Fibroblast of lung (primary cell): Measurements from ENCODE around the gene PRKAG3. TPM values are rescaled to one million over a fixed set of nuclear protein-coding genes. Genes with fewer than 3 reads are reported as not detected.
A peak's percentile ranks its signal among the peaks of the same experiment; 100 is the strongest.

ENCODE experiments used
- DNase-seq, 2 donors: peaks; one replicate each; pipeline versions ENCODE4 v3.0.0 to v3.0.0-alpha.2; 2010; ENCODE audit warnings: low read depth in 2 of 2
- H2AFZ ChIP-seq: 2 replicates; pipeline ENCODE4 v1.5.1; 2012; ENCODE audit warnings: low read length, control low read depth, inconsistent platforms
- H3K27ac ChIP-seq: 2 replicates; pipeline ENCODE4 v1.5.1; 2011; ENCODE audit warnings: low read length, control low read depth; ENCODE audit not compliant: insufficient read depth
- H3K27me3 ChIP-seq: 2 replicates; pipeline ENCODE4 v1.5.1; 2011; ENCODE audit warnings: mild to moderate bottlenecking, low read length; ENCODE audit not compliant: control insufficient read depth, insufficient read depth
- H3K36me3 ChIP-seq: 2 replicates; pipeline ENCODE4 v1.5.1; 2011; ENCODE audit warnings: low read length; ENCODE audit not compliant: control insufficient read depth, insufficient read depth
- H3K4me1 ChIP-seq: 2 replicates; pipeline ENCODE4 v1.5.1; 2011; ENCODE audit warnings: low read length; ENCODE audit not compliant: control insufficient read depth, insufficient read depth; ENCODE audit errors: extremely low read depth
- H3K4me2 ChIP-seq: 2 replicates; pipeline ENCODE4 v1.5.1; 2011; ENCODE audit warnings: low read length, control low read depth; ENCODE audit not compliant: insufficient read depth; ENCODE audit errors: extremely low read depth
- H3K4me3 ChIP-seq, 4 experiments: fragments of 200-600 bp in 1 of 4; sonication (generic) in 1 of 4; replicated peaks in 1 of 4; 2 replicates each; pipeline ENCODE4 v1.5.1; 2011 to 2016; ENCODE audit warnings: low read length in 4 of 4, low read depth in 3 of 4, mild to moderate bottlenecking in 3 of 4, control low read depth in 2 of 4, inconsistent platforms in 1 of 4, mixed read lengths in 1 of 4; ENCODE audit not compliant: insufficient read depth in 1 of 4; ENCODE audit errors: control extremely low read depth in 1 of 4
- H3K79me2 ChIP-seq: 2 replicates; pipeline ENCODE4 v1.5.1; 2012; ENCODE audit warnings: mild to moderate bottlenecking, low read length, inconsistent platforms; ENCODE audit not compliant: control insufficient read depth, insufficient read depth
- H3K9ac ChIP-seq: 2 replicates; pipeline ENCODE4 v1.5.1; 2011; ENCODE audit warnings: mild to moderate bottlenecking, low read length, control low read depth; ENCODE audit not compliant: insufficient read depth
- H3K9me3 ChIP-seq: 2 replicates; pipeline ENCODE4 v1.5.1; 2012; ENCODE audit warnings: low read depth, low read length; ENCODE audit not compliant: control insufficient read depth, insufficient read depth
- H4K20me1 ChIP-seq: 2 replicates; pipeline ENCODE4 v1.5.1; 2011; ENCODE audit warnings: low read length; ENCODE audit not compliant: control insufficient read depth, insufficient read depth; ENCODE audit errors: extremely low read depth
- CTCF ChIP-seq, 2 donors: IDR thresholded peaks in 1 of 2; conservative IDR thresholded peaks in 1 of 2; 1 replicate in 1 of 2; 2 replicates in 1 of 2; pipeline ENCODE4 v1.5.1; 2011 to 2012; ENCODE audit warnings: low read length in 2 of 2, control low read depth in 1 of 2, inconsistent platforms in 1 of 2, low read depth in 1 of 2, mild to moderate bottlenecking in 1 of 2
- EZH2 ChIP-seq: IDR thresholded peaks from 2 replicates; pipeline ENCODE4 v1.5.1; 2012; ENCODE audit warnings: low read length, control low read depth, mild to moderate bottlenecking; ENCODE audit errors: missing control alignments
- polyA minus RNA-seq: library from RNA; depleted of rRNA, polyadenylated mRNA; stranded (reverse); fragments of >200 nt; gene quantifications from 2 replicates; pipeline ENCODE4 v1.2.3, GENCODE V29; 2011; ENCODE audit warnings: low replicate concordance
- polyA plus RNA-seq, 2 donors: library from polyadenylated mRNA; depleted of rRNA in 1 of 2; stranded (reverse) in 1 of 2; unstranded in 1 of 2; fragments of >200 nt; gene quantifications; 2 replicates each; pipeline ENCODE4 v1.2.1, GENCODE V29; 2011 to 2012; ENCODE audit warnings: missing spikeins in 1 of 2
- total RNA-seq: library from RNA; depleted of rRNA; stranded (reverse); fragments of >200 nt; gene quantifications from 2 replicates; pipeline ENCODE4 v1.2.1, GENCODE V29; 2014

Gene PRKAG3
- total RNA-seq (0.26 and 0.33 TPM in 2 replicates), polyA plus RNA-seq (0.02 TPM in 1 of 2 replicates, not detected in the other), polyA minus RNA-seq (not detected in 2 replicates)
- polyA plus RNA-seq (2012) = not detected in 2 replicates

DNA sequence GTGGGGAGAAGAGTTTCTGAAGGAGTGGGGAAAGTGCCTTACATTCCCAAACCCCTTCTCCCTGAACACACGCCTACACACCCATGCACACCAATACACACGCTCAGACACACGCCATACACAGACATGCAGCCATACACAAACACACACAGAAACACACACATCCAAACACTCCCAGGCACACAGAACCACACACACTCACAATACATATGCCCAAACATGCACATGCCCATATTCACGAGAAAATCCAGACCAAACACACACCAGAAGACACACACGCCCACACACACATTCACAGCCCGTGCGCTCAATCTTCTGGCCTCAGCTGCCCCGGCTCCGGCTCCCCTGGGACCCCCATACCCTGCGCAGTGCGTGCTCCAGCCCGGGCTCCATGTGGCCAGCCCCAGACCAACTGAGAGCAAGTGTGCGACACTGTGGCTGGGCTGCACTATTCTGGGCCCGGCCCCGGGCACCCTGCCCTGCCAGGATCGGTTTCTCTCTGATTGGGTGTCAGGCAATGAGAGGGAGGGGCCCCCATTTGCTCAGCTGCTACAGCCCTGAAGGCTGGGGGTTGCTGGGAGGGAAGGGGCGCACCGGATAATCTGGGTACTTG is at the start of gene PRKAG3:
Gene PRKAG3 (minus strand): TSS at position 426 of the 613 bp plus-strand sequence.
- H3K9ac ChIP-seq = no peak within 1 kb of the TSS
- no peaks in the 10 kb centered on the region for H3K36me3 ChIP-seq
- TF ChIP-seq CTCF (conservative IDR thresholded peaks at IDR 0.05 in 1 of 2, IDR thresholded peaks at IDR 0.05 in 1 of 2; ENCODE audit: low read depth in 1 of 2, low read length in 2 of 2) = no peak
- TF ChIP-seq EZH2 = no peak
- no peak within 1 kb of the TSS for H3K4me3 ChIP-seq
- DNase-seq = no peak
- H3K27me3 ChIP-seq = peaks cover 27% of the 10 kb centered on the region
- no peak within 1 kb of the TSS for H3K4me2 ChIP-seq
- no peaks in the 10 kb centered on the region for H3K4me1 ChIP-seq
- no peaks in the 10 kb centered on the region for H3K79me2 ChIP-seq
- no peak within 1 kb of the TSS for H2AFZ ChIP-seq
- H4K20me1 ChIP-seq = no peaks in the 10 kb centered on the region
- no peaks in the 10 kb centered on the region for H3K9me3 ChIP-seq
- no peak within 1 kb of the TSS for H3K27ac ChIP-seq

GRCh38 chr2:218880859-218881594 is 49.4 kb upstream of the PRKAG3 start:
- H3K9ac ChIP-seq = no peak overlapping the region
- H3K36me3 ChIP-seq = no peaks in the 10 kb centered on the region
- no peaks in the 10 kb centered on the region for H3K4me1 ChIP-seq
- no peak overlapping the region for H3K4me2 ChIP-seq
- no peaks in the 10 kb centered on the region for H4K20me1 ChIP-seq
- peaks cover 61% of the 10 kb centered on the region for H3K27me3 ChIP-seq
- no peak for DNase-seq
- TF ChIP-seq EZH2 = peak; percentile 12
- TF ChIP-seq CTCF (conservative IDR thresholded peaks at IDR 0.05 in 1 of 2, IDR thresholded peaks at IDR 0.05 in 1 of 2; ENCODE audit: low read depth in 1 of 2, low read length in 2 of 2) = no peak
- H3K27ac ChIP-seq = no peak overlapping the region
- H3K79me2 ChIP-seq = no peaks in the 10 kb centered on the region
- no peak overlapping the region for H3K4me3 ChIP-seq
- no peak overlapping the region for H2AFZ ChIP-seq
- no peaks in the 10 kb centered on the region for H3K9me3 ChIP-seq

DNA sequence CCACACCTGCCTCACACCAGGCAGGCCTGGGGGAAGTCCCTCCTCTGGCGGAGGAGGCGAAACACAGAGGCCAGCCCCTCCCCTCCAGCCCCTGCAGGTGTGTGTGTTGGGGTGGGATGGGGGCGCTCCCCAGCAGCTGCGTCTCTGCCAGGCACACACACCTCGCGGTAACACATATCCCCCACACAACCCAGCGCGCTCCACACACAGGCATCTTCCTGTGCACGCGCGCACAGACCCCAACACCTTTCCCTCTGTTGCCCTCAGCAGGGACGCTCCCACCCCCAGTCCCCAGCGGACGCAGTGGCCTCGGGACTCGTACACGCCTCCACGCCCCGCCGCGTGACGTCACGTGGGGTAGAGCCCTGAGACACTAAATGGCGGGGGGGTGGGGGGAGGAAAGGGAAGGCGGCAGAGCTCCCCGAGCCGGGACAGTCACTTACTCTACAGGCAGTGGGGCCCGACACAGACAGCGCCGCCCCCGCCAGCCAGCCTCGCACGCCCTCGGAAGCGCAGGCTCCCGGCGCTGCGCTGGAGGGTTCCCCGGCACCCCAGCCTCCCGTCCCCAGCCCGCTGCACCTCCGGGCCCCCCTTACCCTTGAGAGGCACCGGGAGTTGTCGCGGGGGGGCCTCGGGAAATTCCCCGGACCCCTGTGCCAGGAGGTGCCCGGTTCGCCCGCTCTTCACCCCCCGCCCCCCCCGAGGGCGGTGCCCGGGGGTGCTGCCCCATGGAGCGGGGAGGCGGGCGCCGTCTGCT is 48.7 kb upstream of the PRKAG3 start, which contains the start of gene WNT10A:
Gene WNT10A (plus strand): TSS at position 751 of the 757 bp plus-strand sequence. CDS start 144 bp downstream, outside the sequence.
- peaks cover 59% of the 10 kb centered on the region for H3K27me3 ChIP-seq

More for the DNA sequence above, 48.7 kb upstream of the PRKAG3 start, which contains the start of gene WNT10A:
- Histone ChIP-seq H4K20me1 (no peaks in the 10 kb centered on the region), H3K4me3 (no peak within 1 kb of the TSS), H3K9me3 (no peaks in the 10 kb centered on the region), H3K27ac (no peak within 1 kb of the TSS), H3K36me3 (no peaks in the 10 kb centered on the region), H2AFZ (no peak within 1 kb of the TSS), H3K4me1 (no peaks in the 10 kb centered on the region), H3K4me2 (no peak within 1 kb of the TSS), H3K9ac (no peak within 1 kb of the TSS), H3K79me2 (no peaks in the 10 kb centered on the region)
- TF ChIP-seq EZH2 = peak; percentile 87
- TF ChIP-seq CTCF (conservative IDR thresholded peaks at IDR 0.05 in 1 of 2, IDR thresholded peaks at IDR 0.05 in 1 of 2; ENCODE audit: low read depth in 1 of 2, low read length in 2 of 2) = no peak
- no peak for DNase-seq
